ENCODE measurements around the gene ZNF326. TPM values are rescaled to one million over a fixed set of nuclear protein-coding genes. Genes with fewer than 3 reads are reported as not detected.
"Not testable (repeated sequence)": the region's sequence is repeated elsewhere in the genome, so short reads cannot be mapped to it uniquely, and the experiment has no call there.

Gene ZNF326
- polyA plus RNA-seq, 3 donors from 2014 or later, result 6.0 to 9.2 (median 7.2) TPM

DNA sequence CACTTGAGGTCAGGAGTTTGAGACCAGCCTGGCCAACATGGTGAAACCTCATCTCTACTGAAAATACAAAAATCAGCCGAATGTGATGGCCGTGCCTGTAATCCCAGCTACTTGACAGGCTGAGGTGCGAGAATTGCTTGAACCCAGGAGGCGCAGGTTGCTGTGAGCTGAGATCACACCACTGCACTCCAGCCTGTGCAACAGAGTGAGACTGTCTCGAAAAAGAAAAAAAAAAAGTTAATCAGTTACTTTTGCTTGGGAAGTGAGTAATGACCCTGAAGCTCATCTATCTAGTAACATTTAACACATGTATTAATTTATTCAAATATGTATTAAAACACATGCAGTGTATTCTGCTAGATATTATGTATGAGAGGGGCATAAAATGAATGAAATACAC, 49.4 kb downstream of the ZNF326 start:
- DNase-seq, result no peak
- H3K9me3 Mint-ChIP-seq, result no peaks in the 10 kb centered on the region
- H3K4me1 Mint-ChIP-seq, result no peaks in the 10 kb centered on the region
- H3K27ac Mint-ChIP-seq, result no peak overlapping the region
- H3K4me3 Mint-ChIP-seq, result no peak overlapping the region
- no peaks in the 10 kb centered on the region for H3K36me3 Mint-ChIP-seq
- H3K27me3 Mint-ChIP-seq (ENCODE audit: low read depth in 3 of 3), result peaks cover 0 to 17% (median 2%) of the 10 kb centered on the region in 3 donors

DNA sequence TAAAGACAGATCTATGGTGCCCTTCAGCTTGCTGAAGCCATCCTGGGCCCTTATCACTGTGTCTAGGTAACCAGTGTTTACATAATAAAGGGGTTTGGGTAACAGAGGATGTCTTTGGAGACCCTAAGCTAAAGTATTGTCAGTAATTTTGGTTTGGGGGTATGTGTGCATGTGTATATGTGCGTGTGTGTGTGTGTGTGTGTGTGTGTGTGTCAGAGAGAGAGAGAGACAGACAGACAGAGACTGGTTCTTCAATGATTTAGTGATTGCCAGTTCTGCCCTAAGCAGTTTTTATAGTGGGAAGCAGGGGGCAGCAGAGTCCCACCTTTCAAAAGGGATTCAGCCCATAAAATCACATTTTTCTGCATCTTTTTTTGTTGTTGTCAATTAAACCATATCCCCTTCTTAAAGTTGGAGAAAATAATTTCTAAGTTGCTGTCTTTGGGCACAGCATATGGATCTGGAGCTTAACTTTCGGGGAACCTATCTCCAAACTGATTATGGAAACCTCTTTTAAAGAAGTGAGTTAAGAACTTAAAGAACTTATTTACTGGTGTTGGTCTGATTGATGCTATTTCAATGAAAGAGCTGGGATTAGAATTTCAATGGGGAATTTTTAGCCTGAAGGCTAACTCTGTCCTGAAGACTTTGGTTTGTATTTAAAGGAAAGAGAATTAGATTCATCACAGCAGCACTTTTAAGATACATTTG, 51.1 kb downstream of the ZNF326 start:
- Mint-ChIP-seq H3K27ac (no peak overlapping the region), H3K4me1 (no peaks in the 10 kb centered on the region), H3K4me3 (no peak overlapping the region), H3K36me3 (no peaks in the 10 kb centered on the region), H3K9me3 (no peaks in the 10 kb centered on the region), H3K27me3 (ENCODE audit: low read depth in 3 of 3) (peaks cover 0 to 17% (median 2%) of the 10 kb centered on the region in 3 donors)
- no peak for DNase-seq

GRCh38 chr1:90046635-90047034, 51.7 kb downstream of the ZNF326 start:
- Mint-ChIP-seq H3K27me3 (ENCODE audit: low read depth in 3 of 3) (peaks cover 0 to 17% (median 2%) of the 10 kb centered on the region in 3 donors), H3K4me3 (no peak overlapping the region), H3K27ac (no peak overlapping the region), H3K36me3 (no peaks in the 10 kb centered on the region), H3K4me1 (no peaks in the 10 kb centered on the region), H3K9me3 (no peaks in the 10 kb centered on the region)
- no peak for DNase-seq

GRCh38 chr1:90048043-90048442, 53.1 kb downstream of the ZNF326 start:
- Mint-ChIP-seq H3K9me3 (no peaks in the 10 kb centered on the region), H3K4me3 (no peak overlapping the region), H3K36me3 (no peaks in the 10 kb centered on the region), H3K4me1 (no peaks in the 10 kb centered on the region), H3K27me3 (ENCODE audit: low read depth in 3 of 3) (peaks cover 0 to 20% (median 2%) of the 10 kb centered on the region in 3 donors), H3K27ac (no peak overlapping the region)
- no peak for DNase-seq

- not testable (repeated sequence) for H3K4me1 Mint-ChIP-seq; DNase-seq; H3K27ac Mint-ChIP-seq; H3K4me3 Mint-ChIP-seq; H3K27me3 Mint-ChIP-seq (ENCODE audit: low read depth in 3 of 3); H3K36me3 Mint-ChIP-seq
- peaks cover 0 to 10% (median 4%) of the 10 kb centered on the region in 6 donors for H3K9me3 Mint-ChIP-seq
These were observed 68.1 kb downstream of the ZNF326 start for GRCh38 chr1:90062700-90063643.

- not testable (repeated sequence) for H3K27ac Mint-ChIP-seq; H3K36me3 Mint-ChIP-seq; DNase-seq; H3K27me3 Mint-ChIP-seq (ENCODE audit: low read depth in 3 of 3); H3K4me3 Mint-ChIP-seq; H3K4me1 Mint-ChIP-seq
- peaks cover 0 to 10% (median 4%) of the 10 kb centered on the region in 6 donors for H3K9me3 Mint-ChIP-seq
These were observed 69.2 kb downstream of the ZNF326 start for GRCh38 chr1:90064109-90064508.

- no peak overlapping the region for H3K4me3 Mint-ChIP-seq
These were observed 72.5 kb downstream of the ZNF326 start for GRCh38 chr1:90067194-90067931.

GRCh38 chr1:90068611-90069280, 73.8 kb downstream of the ZNF326 start:
- Mint-ChIP-seq H3K27ac (no peak overlapping the region), H3K27me3 (ENCODE audit: low read depth in 3 of 3) (peaks cover 2 to 13% (median 2%) of the 10 kb centered on the region in 3 donors), H3K4me1 (no peaks in the 10 kb centered on the region), H3K4me3 (no peak overlapping the region), H3K9me3 (peaks cover 0 to 8% (median 0%) of the 10 kb centered on the region in 6 donors), H3K36me3 (no peaks in the 10 kb centered on the region)
- DNase-seq, result no peak

More at GRCh38 chr1:90067194-90067931, 72.5 kb downstream of the ZNF326 start:
- no peaks in the 10 kb centered on the region for H3K36me3 Mint-ChIP-seq
- no peak overlapping the region for H3K27ac Mint-ChIP-seq
- peaks cover 2 to 11% (median 2%) of the 10 kb centered on the region in 3 donors for H3K27me3 Mint-ChIP-seq (ENCODE audit: low read depth in 3 of 3)
- peaks cover 0 to 10% (median 4%) of the 10 kb centered on the region in 6 donors for H3K9me3 Mint-ChIP-seq
- H3K4me1 Mint-ChIP-seq, result no peaks in the 10 kb centered on the region
- no peak for DNase-seq

- Mint-ChIP-seq H3K36me3 (no peaks in the 10 kb centered on the region), H3K27me3 (ENCODE audit: low read depth in 3 of 3) (peaks cover 2 to 8% (median 2%) of the 10 kb centered on the region in 3 donors), H3K9me3 (no peaks in the 10 kb centered on the region), H3K4me1 (no peaks in the 10 kb centered on the region), H3K4me3 (no peak overlapping the region), H3K27ac (no peak overlapping the region)
- DNase-seq, result no peak
These were observed 79.2 kb downstream of the ZNF326 start for GRCh38 chr1:90074137-90074536.

DNA sequence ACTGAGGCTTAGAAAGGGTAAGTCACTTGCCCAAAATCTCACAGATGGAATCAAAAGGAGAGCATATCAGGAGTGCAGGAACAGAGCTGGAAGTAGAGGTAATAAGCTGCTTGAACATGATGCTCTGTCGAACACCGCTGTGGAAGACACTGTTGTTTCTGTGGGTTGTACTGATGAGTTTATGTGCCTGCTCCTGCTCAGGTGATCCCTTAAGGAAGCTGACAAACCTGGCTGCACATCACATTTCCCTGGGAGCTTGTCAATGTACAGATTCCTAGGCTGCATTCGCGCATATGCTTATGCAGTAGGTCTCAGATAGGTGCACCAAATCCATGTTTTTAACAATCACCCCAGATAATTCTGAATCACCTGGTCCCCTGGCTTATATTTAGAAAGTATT, 79.7 kb downstream of the ZNF326 start:
- Mint-ChIP-seq H3K9me3 (no peaks in the 10 kb centered on the region), H3K4me1 (no peaks in the 10 kb centered on the region), H3K27ac (no peak overlapping the region), H3K4me3 (no peak overlapping the region), H3K36me3 (no peaks in the 10 kb centered on the region), H3K27me3 (ENCODE audit: low read depth in 3 of 3) (peaks cover 2 to 9% (median 2%) of the 10 kb centered on the region in 3 donors)
- no peak for DNase-seq

GRCh38 chr1:90074970-90075391, 80.1 kb downstream of the ZNF326 start:
- Mint-ChIP-seq H3K4me1 (no peaks in the 10 kb centered on the region), H3K36me3 (no peaks in the 10 kb centered on the region), H3K9me3 (no peaks in the 10 kb centered on the region), H3K27ac (no peak overlapping the region), H3K27me3 (ENCODE audit: low read depth in 3 of 3) (peaks cover 2 to 12% (median 2%) of the 10 kb centered on the region in 3 donors), H3K4me3 (no peak overlapping the region)
- no peak for DNase-seq

- H3K9me3 Mint-ChIP-seq, result peaks cover 0 to 2% (median 0%) of the 10 kb centered on the region in 6 donors
- peaks cover 1 to 17% (median 13%) of the 10 kb centered on the region in 3 donors for H3K27me3 Mint-ChIP-seq (ENCODE audit: low read depth in 3 of 3)
- no peaks in the 10 kb centered on the region for H3K4me1 Mint-ChIP-seq
- no peak overlapping the region for H3K27ac Mint-ChIP-seq
- DNase-seq, result no peak
- H3K4me3 Mint-ChIP-seq, result no peak overlapping the region
- no peaks in the 10 kb centered on the region for H3K36me3 Mint-ChIP-seq
These were observed 89.1 kb downstream of the ZNF326 start for GRCh38 chr1:90083995-90084394.
